Nucleus accumbens (tissue), 56 donors: Measurements from ENCODE around the gene GIMAP2.
A peak's percentile ranks its signal among the peaks of the same experiment; 100 is the strongest.
"Not testable (repeated sequence)": the region's sequence is repeated elsewhere in the genome, so short reads cannot be mapped to it uniquely, and the experiment has no call there.

Source experiments
- DNase-seq, 56 donors: peaks; one replicate each; lab custom pipeline; 2025; lab: John Stamatoyannopoulos, UW

The GIMAP2 gene

GRCh38 chr7:150685219-150686029, at the start of gene GIMAP2:
Gene GIMAP2, plus strand, starts transcription at chr7:150685706. Its CDS starts 1,354 bp downstream, at chr7:150687060.
- no peak for DNase-seq

GRCh38 chr7:150641854-150642253, 43.7 kb upstream of the GIMAP2 start:
- no peak for DNase-seq

- DNase-seq: no peak
Observed at GRCh38 chr7:150642926-150643325, 42.6 kb upstream of the GIMAP2 start.

- DNase-seq: no peak
Observed at GRCh38 chr7:150645259-150646020, 40.1 kb upstream of the GIMAP2 start.

- peak in 1 of 56 donors; percentile 13 for DNase-seq
Observed at GRCh38 chr7:150648353-150649079, 37.0 kb upstream of the GIMAP2 start.

GRCh38 chr7:150649080-150649385, 36.5 kb upstream of the GIMAP2 start:
- no peak for DNase-seq

- DNase-seq: no peak
Observed at GRCh38 chr7:150654692-150655091, 30.8 kb upstream of the GIMAP2 start.

GRCh38 chr7:150656047-150656446, 29.5 kb upstream of the GIMAP2 start:
- DNase-seq: no peak

- no peak for DNase-seq
Observed at GRCh38 chr7:150657526-150657925, 28.0 kb upstream of the GIMAP2 start.

GRCh38 chr7:150660939-150661613, 24.4 kb upstream of the GIMAP2 start:
- DNase-seq: no peak

- DNase-seq: not testable (repeated sequence)
Observed at GRCh38 chr7:150662821-150663220, 22.7 kb upstream of the GIMAP2 start.

- no peak for DNase-seq
Observed at GRCh38 chr7:150663802-150664494, 21.6 kb upstream of the GIMAP2 start.

GRCh38 chr7:150665089-150665748, 20.3 kb upstream of the GIMAP2 start:
- DNase-seq: no peak

- no peak for DNase-seq
Observed at GRCh38 chr7:150665896-150666295, 19.6 kb upstream of the GIMAP2 start.

GRCh38 chr7:150666412-150666811, 19.1 kb upstream of the GIMAP2 start:
- no peak for DNase-seq

- DNase-seq: no peak
Observed at GRCh38 chr7:150668472-150668911, 17.0 kb upstream of the GIMAP2 start.

GRCh38 chr7:150668977-150669376, 16.5 kb upstream of the GIMAP2 start:
- DNase-seq: no peak

GRCh38 chr7:150671798-150672585, 13.5 kb upstream of the GIMAP2 start:
- not testable (repeated sequence) for DNase-seq

GRCh38 chr7:150675714-150676113, 9.8 kb upstream of the GIMAP2 start:
- no peak for DNase-seq
